A673 (cell line): ENCODE measurements around the gene CAPN13. TPM values are rescaled to one million over a fixed set of nuclear protein-coding genes. Genes with fewer than 3 reads are reported as not detected.

Experiments used
- BruUV-seq: library from RNA; stranded (reverse); fragments of 400-500 nt; replicated peaks from 2 replicates; lab custom pipeline; 2021; lab: Mats Ljungman, UMichigan
- CTCF ChIA-PET: fragments of 300-600 bp; sonication (Branson Sonifier 250); formaldehyde crosslinking; loops from one replicate; lab custom pipeline; 2022; ENCODE audit warnings: antibody characterized with exemption; lab: Charles Lee
- POLR2A ChIA-PET: fragments of 300-600 bp; sonication (Branson Sonifier 250); formaldehyde crosslinking; loops from one replicate; lab custom pipeline; 2022; ENCODE audit warnings: antibody characterized with exemption; ENCODE audit not compliant: low non-redundant PET; lab: Charles Lee
- DNase-seq: peaks from one replicate; pipeline ENCODE4 v3.0.0-alpha.2; 2015; ENCODE audit warnings: low spot score
- H3K27ac ChIP-seq: fragments of 200-600 bp; sonication (generic); 2 replicates; pipeline ENCODE4 v1.5.1; 2016; ENCODE audit warnings: mixed run types, low read depth, mild to moderate bottlenecking, mixed read lengths, antibody characterized with exemption, low read length; ENCODE audit not compliant: poor library complexity, severe bottlenecking
- H3K27me3 ChIP-seq: fragments of 200-600 bp; sonication (generic); replicated peaks from 2 replicates; pipeline ENCODE4 v1.6.1; 2017; ENCODE audit warnings: mixed run types, low read depth, mild to moderate bottlenecking, mixed read lengths, antibody characterized with exemption, low read length; ENCODE audit not compliant: insufficient read depth, poor library complexity
- H3K36me3 ChIP-seq: fragments of 200-600 bp; sonication (generic); 2 replicates; pipeline ENCODE4 v1.6.1; 2016; ENCODE audit warnings: mixed run types, mild to moderate bottlenecking, mixed read lengths, antibody characterized with exemption, low read length; ENCODE audit not compliant: insufficient read depth, poor library complexity, severe bottlenecking
- H3K4me1 ChIP-seq: fragments of 200-600 bp; sonication (generic); 2 replicates; pipeline ENCODE4 v1.6.1; 2017; ENCODE audit warnings: mixed run types, mild to moderate bottlenecking, mixed read lengths, antibody characterized with exemption, low read length; ENCODE audit not compliant: insufficient read depth, poor library complexity, severe bottlenecking
- H3K4me3 ChIP-seq: fragments of 200-600 bp; sonication (generic); 2 replicates; pipeline ENCODE4 v1.5.1; 2016; ENCODE audit warnings: low read depth, mixed run types, mild to moderate bottlenecking, mixed read lengths, low read length; ENCODE audit not compliant: poor library complexity, severe bottlenecking
- H3K9me3 ChIP-seq: fragments of 200-600 bp; sonication (generic); 2 replicates; pipeline ENCODE4 v1.6.1; 2016; ENCODE audit warnings: mixed run types, low read depth, mild to moderate bottlenecking, mixed read lengths, antibody characterized with exemption, low read length; ENCODE audit not compliant: poor library complexity, severe bottlenecking
- EZH2 ChIP-seq: fragments of 200-600 bp; sonication (generic); IDR thresholded peaks from 2 replicates; pipeline ENCODE4 v1.6.1; 2017; ENCODE audit warnings: borderline replicate concordance, low read depth, mild to moderate bottlenecking, mixed read lengths, antibody characterized with exemption, low read length; ENCODE audit not compliant: poor library complexity, severe bottlenecking
- intact Hi-C: fragments of 100-400 bp; cut with micrococcal nuclease; formaldehyde crosslinking; loops from one replicate; pipeline ENCODE4 v1.10.0; 2022; ENCODE audit not compliant: unreplicated experiment
- total RNA-seq: library from RNA; stranded (reverse); gene quantifications from 2 replicates; pipeline ENCODE4 v1.2.3, GENCODE V29; 2021
- TF ChIP-seq, protein P1 (sequence below): fragments of 300-800, 200-600 bp; sonication (generic); conservative IDR thresholded peaks from 2 replicates; pipeline ENCODE4 v1.5.1; 2017; ENCODE audit warnings: low read depth, mild to moderate bottlenecking, antibody characterized with exemption, low read length, moderate library complexity, mixed read lengths

The CAPN13 gene
- total RNA-seq, 1 experiment from 2014 or later: not detected

DNA sequence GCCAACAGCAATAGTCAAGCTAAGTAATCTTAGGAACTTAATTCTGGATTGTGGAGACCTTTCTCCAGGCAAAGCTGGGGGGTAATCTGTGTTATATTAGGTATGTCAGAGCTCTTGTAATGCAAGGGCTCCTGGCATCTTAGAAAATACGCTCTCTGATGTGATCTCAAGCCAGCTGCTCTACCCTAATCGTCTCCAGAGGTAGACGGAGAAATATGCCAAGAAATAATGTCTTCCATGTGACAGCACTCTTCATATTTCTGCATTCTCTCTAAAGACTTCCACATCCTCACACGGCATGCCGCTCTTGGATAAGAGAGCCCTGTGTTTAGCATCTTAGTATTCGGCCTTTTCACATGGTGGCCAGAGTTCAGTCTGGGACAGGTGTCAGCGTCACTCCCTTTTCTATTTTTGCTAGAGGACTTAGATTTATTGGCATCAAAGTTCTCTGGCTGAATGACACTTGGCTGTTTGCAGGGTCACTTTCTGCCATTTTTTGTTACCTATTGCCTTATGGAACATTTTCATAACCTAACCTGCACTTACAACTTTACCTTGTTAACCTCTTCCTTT lies 25.2 kb downstream of the CAPN13 start:
- Histone ChIP-seq H3K4me1 (no peaks in the 10 kb centered on the region), H3K27ac (no peak overlapping the region), H3K27me3 (no peaks in the 10 kb centered on the region), H3K9me3 (no peaks in the 10 kb centered on the region), H3K4me3 (no peak overlapping the region), H3K36me3 (no peaks in the 10 kb centered on the region)
- ChIA-PET POLR2A (no interaction called here), CTCF (no interaction called here)
- intact Hi-C loops: no loop called here
- TF ChIP-seq, protein P1, sequence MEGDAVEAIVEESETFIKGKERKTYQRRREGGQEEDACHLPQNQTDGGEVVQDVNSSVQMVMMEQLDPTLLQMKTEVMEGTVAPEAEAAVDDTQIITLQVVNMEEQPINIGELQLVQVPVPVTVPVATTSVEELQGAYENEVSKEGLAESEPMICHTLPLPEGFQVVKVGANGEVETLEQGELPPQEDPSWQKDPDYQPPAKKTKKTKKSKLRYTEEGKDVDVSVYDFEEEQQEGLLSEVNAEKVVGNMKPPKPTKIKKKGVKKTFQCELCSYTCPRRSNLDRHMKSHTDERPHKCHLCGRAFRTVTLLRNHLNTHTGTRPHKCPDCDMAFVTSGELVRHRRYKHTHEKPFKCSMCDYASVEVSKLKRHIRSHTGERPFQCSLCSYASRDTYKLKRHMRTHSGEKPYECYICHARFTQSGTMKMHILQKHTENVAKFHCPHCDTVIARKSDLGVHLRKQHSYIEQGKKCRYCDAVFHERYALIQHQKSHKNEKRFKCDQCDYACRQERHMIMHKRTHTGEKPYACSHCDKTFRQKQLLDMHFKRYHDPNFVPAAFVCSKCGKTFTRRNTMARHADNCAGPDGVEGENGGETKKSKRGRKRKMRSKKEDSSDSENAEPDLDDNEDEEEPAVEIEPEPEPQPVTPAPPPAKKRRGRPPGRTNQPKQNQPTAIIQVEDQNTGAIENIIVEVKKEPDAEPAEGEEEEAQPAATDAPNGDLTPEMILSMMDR: no peak
- TF ChIP-seq EZH2: no peak
- DNase-seq: no peak
- BruUV-seq: no TSS peak

DNA sequence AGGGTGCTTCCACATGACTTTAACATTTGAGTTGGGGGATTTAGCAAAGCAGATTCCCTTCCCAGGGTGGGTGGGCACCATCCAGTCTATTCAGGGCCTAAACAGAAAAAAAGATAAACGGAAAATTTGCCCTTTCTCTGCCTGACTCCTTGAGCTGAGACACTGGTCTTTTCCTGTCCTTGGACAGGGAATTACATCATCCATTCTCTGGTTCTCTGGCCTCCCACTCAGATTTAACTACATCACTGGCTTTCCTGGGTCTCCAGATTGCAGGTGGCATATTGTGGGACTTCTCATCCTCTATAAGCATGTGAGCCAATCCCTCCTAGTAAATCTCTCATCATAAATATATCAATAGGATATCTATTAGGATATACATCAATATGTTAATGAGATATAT lies 25.8 kb downstream of the CAPN13 start:
- BruUV-seq: no TSS peak
- CTCF ChIA-PET: no interaction called here

DNA sequence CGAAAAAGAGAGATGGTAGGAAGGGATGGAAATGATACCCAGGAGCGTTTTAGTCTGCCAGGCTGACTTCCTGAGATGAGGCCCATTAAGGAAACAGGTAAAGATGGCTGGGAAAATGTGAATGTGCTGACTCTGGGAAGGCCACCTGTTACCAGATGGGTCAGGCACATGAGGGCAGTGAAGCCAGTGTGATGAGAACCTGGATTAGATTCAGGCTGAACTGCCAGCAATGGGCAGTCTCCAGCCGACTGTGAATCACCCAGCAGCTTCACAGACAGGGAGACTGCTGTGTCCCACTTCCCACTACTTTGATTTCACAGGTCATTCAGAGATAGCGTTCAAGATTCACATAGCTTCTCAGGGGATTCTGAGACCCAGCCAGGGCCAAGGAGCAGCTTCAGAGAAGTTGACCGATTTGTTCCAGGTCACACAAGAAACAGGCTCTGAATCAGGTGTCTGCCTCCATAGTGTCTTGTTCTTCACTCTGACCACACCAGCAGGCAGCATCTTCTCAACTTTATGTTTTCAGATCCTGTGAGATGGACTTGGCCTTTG lies 26.4 kb downstream of the CAPN13 start:
- intact Hi-C loops: no loop called here
- POLR2A ChIA-PET: no interaction called here
- Histone ChIP-seq H3K27ac (no peak overlapping the region), H3K9me3 (no peaks in the 10 kb centered on the region), H3K36me3 (no peaks in the 10 kb centered on the region), H3K4me1 (no peaks in the 10 kb centered on the region), H3K4me3 (no peak overlapping the region), H3K27me3 (peaks cover 3% of the 10 kb centered on the region)
- CTCF ChIA-PET: no interaction called here
- TF ChIP-seq EZH2: no peak
- TF ChIP-seq, protein P1: no peak
- DNase-seq: no peak
- no TSS peak for BruUV-seq

More for the DNA sequence above, 25.8 kb downstream of the CAPN13 start:
- H3K27me3 ChIP-seq: no peaks in the 10 kb centered on the region
- no peak overlapping the region for H3K4me3 ChIP-seq
- no peaks in the 10 kb centered on the region for H3K36me3 ChIP-seq
- no peaks in the 10 kb centered on the region for H3K9me3 ChIP-seq
- DNase-seq: no peak
- TF ChIP-seq, protein P1: no peak
- no peak for TF ChIP-seq EZH2
- POLR2A ChIA-PET: no interaction called here
- H3K27ac ChIP-seq: no peak overlapping the region
- H3K4me1 ChIP-seq: no peaks in the 10 kb centered on the region
- intact Hi-C loops: no loop called here
